Thoracic aorta (tissue), 2 donors: ENCODE results near the gene EEF2K. TPM values are rescaled to one million over a fixed set of nuclear protein-coding genes. Genes with fewer than 3 reads are reported as not detected.

Experiments used
- ATAC-seq: fragments of 150-250 bp; one replicate; pipeline ENCODE4 v1.8.0; 2017; ENCODE audit warnings: low read depth; ENCODE audit not compliant: insufficient number of reproducible peaks, low FRiP score
- DNase-seq: peaks from one replicate; pipeline ENCODE4 v3.0.0-alpha.2; 2020; ENCODE audit warnings: low spot score
- H3K27ac ChIP-seq, 2 donors: fragments of 200-600 bp; sonication (generic); 1 replicate in 1 of 2; 2 replicates in 1 of 2; pipeline ENCODE4 v1.5.1; 2016; ENCODE audit warnings: mild to moderate bottlenecking in 2 of 2, moderate library complexity in 2 of 2
- H3K27me3 ChIP-seq: fragments of 200-600 bp; sonication (generic); replicated peaks from 2 replicates; pipeline ENCODE4 v1.6.0; 2016; ENCODE audit warnings: mild to moderate bottlenecking; ENCODE audit not compliant: insufficient read depth
- H3K36me3 ChIP-seq: fragments of 200-600 bp; sonication (generic); one replicate; pipeline ENCODE4 v1.5.1; 2016
- H3K4me1 ChIP-seq, 2 donors: fragments of 200-600 bp; sonication (generic); 1 replicate in 1 of 2; 2 replicates in 1 of 2; pipeline versions ENCODE4 v1.5.1 to v1.6.0; 2016; ENCODE audit warnings: low read depth in 2 of 2, mild to moderate bottlenecking in 1 of 2; ENCODE audit not compliant: control insufficient read depth in 1 of 2
- H3K4me3 ChIP-seq: fragments of 200-600 bp; sonication (generic); 2 replicates; pipeline ENCODE4 v1.5.1; 2016; ENCODE audit warnings: mild to moderate bottlenecking
- H3K9me3 ChIP-seq: fragments of 200-600 bp; sonication (generic); 2 replicates; pipeline ENCODE4 v1.5.1; 2016
- total RNA-seq, 2 donors: library from RNA; depleted of rRNA; stranded (reverse); fragments of >200 nt; gene quantifications; one replicate each; pipeline versions ENCODE4 v1.1.0 to v1.2.3, GENCODE V29; 2016
- TF ChIP-seq, protein P1 (sequence below): fragments of 200-600 bp; sonication (generic); IDR thresholded peaks from one replicate; pipeline ENCODE4 v1.5.1; 2019; ENCODE audit warnings: antibody characterized with exemption

EEF2K gene
- total RNA-seq, 2 donors from 2014 or later: 35.1 to 38.2 TPM

DNA sequence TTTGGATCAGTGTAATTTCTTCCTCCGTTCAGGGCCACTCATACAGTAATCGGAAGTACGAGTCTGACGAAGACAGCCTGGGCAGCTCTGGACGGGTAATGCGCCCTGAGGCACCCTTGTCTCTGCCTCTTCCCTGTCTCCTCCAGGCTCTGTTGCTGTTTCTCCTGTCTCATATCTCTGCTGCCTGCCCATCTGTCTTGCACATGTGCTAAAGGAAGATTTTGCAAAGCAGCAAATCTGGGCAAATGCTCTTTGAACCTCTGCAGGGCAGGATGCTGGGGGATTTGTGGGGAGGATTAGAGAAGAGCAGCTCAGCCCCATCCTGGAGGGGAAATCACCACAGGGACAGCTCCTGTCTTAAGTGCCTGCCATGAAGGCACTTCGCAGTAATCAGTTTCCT is 58.7 kb downstream of the EEF2K start:
- no peak for ATAC-seq
- Histone ChIP-seq H3K9me3 (no peaks in the 10 kb centered on the region), H3K27me3 (no peaks in the 10 kb centered on the region), H3K36me3 (peaks cover 79% of the 10 kb centered on the region), H3K4me1 (no peaks in the 10 kb centered on the region), H3K27ac (no peak overlapping the region), H3K4me3 (no peak overlapping the region)
- no peak for DNase-seq
- TF ChIP-seq, protein P1, sequence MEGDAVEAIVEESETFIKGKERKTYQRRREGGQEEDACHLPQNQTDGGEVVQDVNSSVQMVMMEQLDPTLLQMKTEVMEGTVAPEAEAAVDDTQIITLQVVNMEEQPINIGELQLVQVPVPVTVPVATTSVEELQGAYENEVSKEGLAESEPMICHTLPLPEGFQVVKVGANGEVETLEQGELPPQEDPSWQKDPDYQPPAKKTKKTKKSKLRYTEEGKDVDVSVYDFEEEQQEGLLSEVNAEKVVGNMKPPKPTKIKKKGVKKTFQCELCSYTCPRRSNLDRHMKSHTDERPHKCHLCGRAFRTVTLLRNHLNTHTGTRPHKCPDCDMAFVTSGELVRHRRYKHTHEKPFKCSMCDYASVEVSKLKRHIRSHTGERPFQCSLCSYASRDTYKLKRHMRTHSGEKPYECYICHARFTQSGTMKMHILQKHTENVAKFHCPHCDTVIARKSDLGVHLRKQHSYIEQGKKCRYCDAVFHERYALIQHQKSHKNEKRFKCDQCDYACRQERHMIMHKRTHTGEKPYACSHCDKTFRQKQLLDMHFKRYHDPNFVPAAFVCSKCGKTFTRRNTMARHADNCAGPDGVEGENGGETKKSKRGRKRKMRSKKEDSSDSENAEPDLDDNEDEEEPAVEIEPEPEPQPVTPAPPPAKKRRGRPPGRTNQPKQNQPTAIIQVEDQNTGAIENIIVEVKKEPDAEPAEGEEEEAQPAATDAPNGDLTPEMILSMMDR: no peak

DNA sequence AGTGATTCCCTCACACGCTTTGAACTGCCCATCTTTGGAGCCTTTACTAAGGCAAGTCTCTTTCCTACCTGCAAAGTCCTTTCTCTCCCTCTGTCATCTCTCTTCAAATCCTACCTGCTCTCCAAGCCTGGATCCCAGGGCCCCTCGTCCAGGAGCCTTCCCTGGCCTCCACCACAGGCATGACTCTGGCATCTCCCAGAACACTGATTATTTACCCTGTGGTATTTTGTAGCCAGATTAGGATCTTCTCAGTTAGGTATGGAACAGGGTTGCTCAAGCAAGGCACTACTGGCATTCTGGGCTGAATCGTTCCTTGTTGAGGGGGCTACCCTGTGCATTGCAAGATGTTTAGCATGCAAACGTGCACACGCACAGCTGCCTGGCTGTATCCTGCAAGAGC is 59.3 kb downstream of the EEF2K start:
- H3K36me3 ChIP-seq: peaks cover 79% of the 10 kb centered on the region
- no peak overlapping the region for H3K27ac ChIP-seq
- H3K4me3 ChIP-seq: no peak overlapping the region
- no peaks in the 10 kb centered on the region for H3K4me1 ChIP-seq
- ATAC-seq (no peak), DNase-seq (no peak)
- H3K9me3 ChIP-seq: no peaks in the 10 kb centered on the region
- H3K27me3 ChIP-seq: no peaks in the 10 kb centered on the region
- TF ChIP-seq, protein P1: no peak

DNA sequence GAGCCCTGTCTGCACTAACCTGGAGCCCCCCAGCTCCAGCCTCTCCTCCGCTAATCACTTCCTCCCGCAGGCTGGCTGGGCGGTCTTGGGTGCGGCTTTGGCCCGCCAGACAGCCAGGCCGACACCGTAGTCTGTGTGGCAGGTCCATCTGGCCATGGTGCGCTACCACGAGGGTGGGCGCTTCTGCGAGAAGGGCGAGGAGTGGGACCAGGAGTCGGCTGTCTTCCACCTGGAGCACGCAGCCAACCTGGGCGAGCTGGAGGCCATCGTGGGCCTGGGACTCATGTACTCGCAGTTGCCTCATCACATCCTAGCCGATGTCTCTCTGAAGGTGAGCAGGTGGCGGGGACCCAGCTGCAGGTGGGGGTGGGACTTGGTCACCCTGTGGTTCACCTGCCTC is 60.5 kb downstream of the EEF2K start:
- no peak for DNase-seq
- TF ChIP-seq, protein P1: no peak
- no peak for ATAC-seq

DNA sequence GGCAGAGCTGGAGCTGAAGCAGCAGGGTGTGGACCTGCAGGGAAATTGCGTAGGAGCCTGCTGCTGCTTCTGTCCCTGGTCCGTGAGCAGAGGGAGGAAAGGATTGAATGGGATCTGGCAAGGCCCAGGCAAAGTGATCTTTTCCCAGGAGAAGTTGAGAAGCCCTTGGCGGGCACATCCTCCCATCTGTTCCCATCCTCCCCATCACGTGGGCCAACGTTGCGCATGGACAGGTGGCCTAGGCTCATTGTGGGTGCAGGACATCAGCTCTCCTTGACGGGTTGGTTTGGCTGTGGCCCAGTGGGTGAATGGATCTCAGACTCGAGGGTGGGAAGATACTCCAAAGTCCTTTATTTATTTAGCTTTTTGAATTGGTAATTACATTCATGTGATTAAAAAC is 61.7 kb downstream of the EEF2K start:
- H3K27me3 ChIP-seq: no peaks in the 10 kb centered on the region
- no peak overlapping the region for H3K27ac ChIP-seq
- H3K4me1 ChIP-seq: no peaks in the 10 kb centered on the region
- ATAC-seq (no peak), DNase-seq (no peak)
- no peaks in the 10 kb centered on the region for H3K9me3 ChIP-seq
- peaks cover 79% of the 10 kb centered on the region for H3K36me3 ChIP-seq
- TF ChIP-seq, protein P1: no peak
- no peak overlapping the region for H3K4me3 ChIP-seq

More for the DNA sequence above, 60.5 kb downstream of the EEF2K start:
- Histone ChIP-seq H3K4me3 (no peak overlapping the region), H3K27me3 (no peaks in the 10 kb centered on the region), H3K4me1 (no peaks in the 10 kb centered on the region), H3K9me3 (no peaks in the 10 kb centered on the region), H3K27ac (no peak overlapping the region), H3K36me3 (peaks cover 82% of the 10 kb centered on the region)

DNA sequence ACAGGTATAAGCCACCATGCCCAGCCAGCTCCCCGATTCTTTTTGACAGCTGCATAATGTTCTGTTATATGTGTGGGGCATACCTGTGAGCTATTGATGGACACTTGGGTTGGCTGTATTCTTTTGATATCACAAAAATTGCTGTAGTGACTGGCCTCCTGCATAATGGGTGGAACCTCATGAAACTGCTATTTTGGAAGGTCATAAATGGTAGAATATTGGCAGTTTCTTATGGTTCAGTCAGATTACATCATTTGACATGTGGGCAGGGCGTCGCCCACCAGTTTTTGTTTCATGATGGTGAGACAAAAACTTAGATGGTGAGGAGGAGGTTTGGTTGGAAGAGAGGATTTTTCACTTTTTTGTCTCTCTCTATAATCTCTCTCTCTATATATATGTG is 64.4 kb downstream of the EEF2K start:
- Histone ChIP-seq H3K27me3 (no peaks in the 10 kb centered on the region), H3K9me3 (no peaks in the 10 kb centered on the region), H3K4me3 (no peak overlapping the region), H3K27ac (no peak overlapping the region), H3K4me1 (no peaks in the 10 kb centered on the region), H3K36me3 (peaks cover 74% of the 10 kb centered on the region)
- TF ChIP-seq, protein P1: no peak
- no peak for DNase-seq
- no peak for ATAC-seq
